ENCODE results near the gene KIF4B.
A peak's percentile ranks its signal among the peaks of the same experiment; 100 is the strongest.

KIF4B gene, protein sequence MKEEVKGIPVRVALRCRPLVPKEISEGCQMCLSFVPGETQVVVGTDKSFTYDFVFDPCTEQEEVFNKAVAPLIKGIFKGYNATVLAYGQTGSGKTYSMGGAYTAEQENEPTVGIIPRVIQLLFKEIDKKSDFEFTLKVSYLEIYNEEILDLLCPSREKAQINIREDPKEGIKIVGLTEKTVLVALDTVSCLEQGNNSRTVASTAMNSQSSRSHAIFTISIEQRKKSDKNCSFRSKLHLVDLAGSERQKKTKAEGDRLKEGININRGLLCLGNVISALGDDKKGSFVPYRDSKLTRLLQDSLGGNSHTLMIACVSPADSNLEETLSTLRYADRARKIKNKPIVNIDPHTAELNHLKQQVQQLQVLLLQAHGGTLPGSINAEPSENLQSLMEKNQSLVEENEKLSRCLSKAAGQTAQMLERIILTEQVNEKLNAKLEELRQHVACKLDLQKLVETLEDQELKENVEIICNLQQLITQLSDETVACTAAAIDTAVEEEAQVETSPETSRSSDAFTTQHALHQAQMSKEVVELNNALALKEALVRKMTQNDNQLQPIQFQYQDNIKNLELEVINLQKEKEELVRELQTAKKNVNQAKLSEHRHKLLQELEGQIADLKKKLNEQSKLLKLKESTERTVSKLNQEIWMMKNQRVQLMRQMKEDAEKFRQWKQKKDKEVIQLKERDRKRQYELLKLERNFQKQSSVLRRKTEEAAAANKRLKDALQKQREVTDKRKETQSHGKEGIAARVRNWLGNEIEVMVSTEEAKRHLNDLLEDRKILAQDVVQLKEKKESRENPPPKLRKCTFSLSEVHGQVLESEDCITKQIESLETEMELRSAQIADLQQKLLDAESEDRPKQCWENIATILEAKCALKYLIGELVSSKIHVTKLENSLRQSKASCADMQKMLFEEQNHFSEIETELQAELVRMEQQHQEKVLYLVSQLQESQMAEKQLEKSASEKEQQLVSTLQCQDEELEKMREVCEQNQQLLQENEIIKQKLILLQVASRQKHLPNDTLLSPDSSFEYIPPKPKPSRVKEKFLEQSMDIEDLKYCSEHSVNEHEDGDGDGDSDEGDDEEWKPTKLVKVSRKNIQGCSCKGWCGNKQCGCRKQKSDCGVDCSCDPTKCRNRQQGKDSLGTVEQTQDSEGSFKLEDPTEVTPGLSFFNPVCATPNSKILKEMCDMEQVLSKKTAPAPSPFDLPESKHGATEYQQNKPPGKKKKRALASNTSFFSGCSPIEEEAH

DNA sequence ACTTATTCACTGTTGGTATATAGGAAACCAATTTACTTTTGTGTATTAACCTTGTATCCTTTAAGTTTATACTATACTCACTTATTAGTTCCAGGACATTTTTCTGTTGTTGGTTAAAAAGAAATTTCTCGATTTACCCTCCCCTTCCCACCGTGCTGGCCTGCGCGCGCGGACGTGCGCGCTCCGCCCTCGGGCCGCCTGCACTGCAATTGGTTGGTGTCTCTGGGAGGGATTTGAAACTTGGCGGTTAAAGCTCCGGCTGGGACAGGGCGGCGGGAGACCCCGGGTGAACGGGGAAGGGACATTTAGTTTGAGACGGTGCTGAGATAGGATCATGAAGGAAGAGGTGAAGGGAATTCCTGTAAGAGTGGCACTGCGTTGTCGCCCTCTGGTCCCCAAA is at the start of gene KIF4B:
Gene KIF4B (plus strand): TSS at position 230 of the 400 bp plus-strand sequence. CDS start 105 bp downstream, at position 335.
- CTCF ChIA-PET, result no interaction called here
- TF ChIP-seq, protein P1, sequence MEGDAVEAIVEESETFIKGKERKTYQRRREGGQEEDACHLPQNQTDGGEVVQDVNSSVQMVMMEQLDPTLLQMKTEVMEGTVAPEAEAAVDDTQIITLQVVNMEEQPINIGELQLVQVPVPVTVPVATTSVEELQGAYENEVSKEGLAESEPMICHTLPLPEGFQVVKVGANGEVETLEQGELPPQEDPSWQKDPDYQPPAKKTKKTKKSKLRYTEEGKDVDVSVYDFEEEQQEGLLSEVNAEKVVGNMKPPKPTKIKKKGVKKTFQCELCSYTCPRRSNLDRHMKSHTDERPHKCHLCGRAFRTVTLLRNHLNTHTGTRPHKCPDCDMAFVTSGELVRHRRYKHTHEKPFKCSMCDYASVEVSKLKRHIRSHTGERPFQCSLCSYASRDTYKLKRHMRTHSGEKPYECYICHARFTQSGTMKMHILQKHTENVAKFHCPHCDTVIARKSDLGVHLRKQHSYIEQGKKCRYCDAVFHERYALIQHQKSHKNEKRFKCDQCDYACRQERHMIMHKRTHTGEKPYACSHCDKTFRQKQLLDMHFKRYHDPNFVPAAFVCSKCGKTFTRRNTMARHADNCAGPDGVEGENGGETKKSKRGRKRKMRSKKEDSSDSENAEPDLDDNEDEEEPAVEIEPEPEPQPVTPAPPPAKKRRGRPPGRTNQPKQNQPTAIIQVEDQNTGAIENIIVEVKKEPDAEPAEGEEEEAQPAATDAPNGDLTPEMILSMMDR (IDR thresholded peaks at IDR 0.05; ENCODE audit: control extremely low read depth, extremely low read depth, low read depth, missing control alignments), result no peak
- no peak for DNase-seq (ENCODE audit: extremely low spot score)
- POLR2A ChIA-PET, result no interaction called here

DNA sequence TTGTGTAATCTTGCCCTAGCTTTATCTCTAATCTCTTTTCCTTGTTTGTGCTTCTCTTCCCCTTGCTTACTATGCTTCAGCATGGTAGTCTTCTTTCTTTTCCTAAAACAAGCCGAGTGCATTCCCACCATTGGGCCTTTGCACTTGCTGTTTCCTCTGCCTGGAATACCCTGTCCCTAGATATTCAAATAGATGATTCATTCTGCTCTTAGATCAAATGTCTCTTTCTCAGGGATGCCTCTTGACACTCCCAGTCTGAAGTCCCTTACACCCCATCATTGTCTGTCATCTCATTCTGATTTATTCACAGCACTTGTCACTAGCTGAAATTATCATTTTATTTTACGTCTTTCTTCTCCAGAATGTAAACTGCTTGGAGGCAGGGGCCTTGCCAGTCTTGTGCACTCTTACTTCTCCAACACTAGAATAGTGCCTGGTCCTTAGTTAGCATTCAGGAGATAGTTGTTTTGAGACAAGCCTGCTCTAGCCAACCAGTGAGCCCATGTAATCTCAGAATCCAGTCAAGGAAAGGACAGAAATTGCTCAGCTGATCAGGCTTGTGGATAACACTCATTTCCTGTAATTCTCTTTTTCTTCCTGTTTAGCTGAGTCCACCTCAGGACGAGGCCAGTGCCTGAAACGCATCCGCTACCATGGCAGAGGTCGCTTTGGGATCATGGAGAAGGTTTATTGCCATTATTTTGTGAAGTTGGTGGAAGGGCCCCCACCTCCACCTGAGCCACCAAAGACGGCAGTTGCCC is 47.3 kb upstream of the KIF4B start:
- no peak for DNase-seq (ENCODE audit: extremely low spot score)
- ChIA-PET POLR2A (interaction anchor here (0.5 kb wide), 1 partner anchor 37 kb away, joined by 7 read pairs; no protein-coding TSS in a partner anchor), CTCF (interaction anchor here (1.0 to 1.6 kb wide), 4 partner anchors 10 to 316 kb away, joined by 3 to 6 read pairs (median 4); no protein-coding TSS in a partner anchor)
- TF ChIP-seq, protein P1 (IDR thresholded peaks at IDR 0.05; ENCODE audit: control extremely low read depth, extremely low read depth, low read depth, missing control alignments), result no peak

DNA sequence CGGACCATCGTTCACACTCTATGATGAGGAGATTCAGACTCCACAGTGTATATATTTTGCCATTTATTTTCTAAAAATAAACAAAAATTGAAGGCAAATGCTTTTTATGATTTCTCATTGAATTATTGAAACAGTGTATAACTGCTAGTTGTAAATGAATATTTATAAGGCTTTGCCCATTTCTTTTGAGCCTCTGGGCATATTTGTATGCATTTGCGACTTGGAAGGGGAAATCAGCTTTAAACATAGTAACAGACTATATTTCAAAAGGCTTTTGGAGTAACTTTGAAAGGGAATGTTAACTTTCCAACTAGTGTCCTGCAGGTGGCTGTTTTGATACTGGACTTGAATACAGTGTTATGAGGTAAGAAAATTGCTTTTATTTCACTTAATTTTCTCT is 46.7 kb upstream of the KIF4B start:
- no peak for DNase-seq (ENCODE audit: extremely low spot score)
- TF ChIP-seq, protein P1 (IDR thresholded peaks at IDR 0.05; ENCODE audit: control extremely low read depth, extremely low read depth, low read depth, missing control alignments), result no peak
- ChIA-PET CTCF (no interaction called here), POLR2A (no interaction called here)

DNA sequence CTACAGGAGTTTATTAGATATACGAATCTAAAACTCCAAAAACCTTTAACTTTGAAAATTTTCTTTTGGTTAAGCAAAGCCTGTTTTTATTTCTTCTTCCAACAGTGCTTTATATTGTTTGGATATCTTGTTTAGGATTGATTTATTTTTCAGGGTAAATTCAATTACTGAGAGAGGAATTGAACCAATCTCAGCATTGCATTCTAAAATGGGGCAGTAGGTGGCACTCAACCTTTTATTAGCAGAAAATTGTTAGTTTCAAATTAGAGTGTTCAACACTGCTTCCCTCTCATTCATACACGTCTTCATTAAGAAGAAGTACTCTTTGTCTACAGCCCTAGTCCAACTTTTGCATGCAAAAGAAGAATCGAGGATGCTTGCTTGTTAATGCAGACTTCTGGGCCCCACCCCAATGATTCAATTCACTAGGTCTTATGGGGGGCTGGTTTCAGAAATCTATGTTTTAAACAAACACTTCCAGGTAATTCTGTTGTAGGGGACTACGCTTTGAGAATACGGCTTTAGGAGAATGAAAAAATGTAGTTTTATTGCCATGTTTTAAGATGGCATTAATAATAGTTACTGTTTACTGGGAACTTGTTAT is 46.0 kb upstream of the KIF4B start:
- POLR2A ChIA-PET, result no interaction called here

DNA sequence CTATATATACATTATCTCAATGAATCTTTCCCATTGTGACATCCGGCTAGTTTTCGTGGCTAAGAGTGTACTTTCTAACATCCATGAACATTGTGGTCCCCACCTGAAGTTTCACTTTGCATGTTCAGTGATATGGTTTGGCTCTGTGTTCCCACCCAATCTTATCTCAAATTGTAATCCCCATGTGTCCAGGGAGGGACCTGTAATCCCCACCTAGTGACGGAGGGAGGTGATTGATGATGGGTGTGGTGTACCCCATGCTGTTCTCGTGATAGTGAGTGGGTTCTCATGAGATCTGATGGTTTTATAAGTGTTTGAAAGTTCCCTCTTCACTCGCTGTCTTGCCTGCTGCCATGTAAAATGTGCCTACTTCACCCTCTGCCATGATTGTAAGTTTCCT is 44.6 kb upstream of the KIF4B start:
- no peak for DNase-seq (ENCODE audit: extremely low spot score)
- POLR2A ChIA-PET, result no interaction called here
- TF ChIP-seq, protein P1 (IDR thresholded peaks at IDR 0.05; ENCODE audit: control extremely low read depth, extremely low read depth, low read depth, missing control alignments), result no peak
- CTCF ChIA-PET, result interaction anchor here (1.0 to 1.4 kb wide), 2 partner anchors 19 to 92 kb away, joined by 3 to 5 read pairs; no protein-coding TSS in a partner anchor

More for the DNA sequence above, 46.0 kb upstream of the KIF4B start:
- TF ChIP-seq, protein P1 (IDR thresholded peaks at IDR 0.05; ENCODE audit: control extremely low read depth, extremely low read depth, low read depth, missing control alignments), result peak; percentile 48
- DNase-seq (ENCODE audit: extremely low spot score), result no peak
- CTCF ChIA-PET, result interaction anchor here (0.7 to 1.3 kb wide), 7 partner anchors 9 to 50 kb away, joined by 3 to 6 read pairs (median 4); no protein-coding TSS in a partner anchor
